Right lobe of liver (tissue), 6 donors: ENCODE measurements around the gene NEGR1. TPM values are rescaled to one million over a fixed set of nuclear protein-coding genes. Genes with fewer than 3 reads are reported as not detected.

Experiments
- ATAC-seq, 4 donors: fragments of 200-7000 bp; cut with Tn5 transposase; one replicate each; pipeline ENCODE4 v1.9.1; 2020; ENCODE audit warnings: mild to moderate bottlenecking in 4 of 4, moderate library complexity in 4 of 4
- DNase-seq, 3 donors: peaks; one replicate each; pipeline ENCODE4 v3.0.0-alpha.2; 2020
- H3K27ac ChIP-seq, 3 donors: fragments of 200-600 bp; one replicate each; pipeline ENCODE4 v1.8.0; 2022
- H3K27me3 ChIP-seq, 2 donors: fragments of 200-600 bp; one replicate each; pipeline ENCODE4 v1.8.0; 2022
- H3K36me3 ChIP-seq, 4 donors: fragments of 200-600 bp; sonication (generic) in 1 of 4; one replicate each; pipeline versions ENCODE4 v1.5.1 to v1.8.0; 2017 to 2022; ENCODE audit warnings: control low read depth in 1 of 4
- H3K4me1 ChIP-seq, 4 donors: fragments of 200-600 bp; sonication (generic) in 1 of 4; one replicate each; pipeline versions ENCODE4 v1.5.1 to v1.8.0; 2017 to 2022; ENCODE audit warnings: control low read depth in 1 of 4
- H3K4me3 ChIP-seq, 3 donors: fragments of 200-600 bp; one replicate each; pipeline ENCODE4 v1.8.0; 2022
- H3K9me3 ChIP-seq, 4 donors: fragments of 200-600 bp; sonication (generic) in 1 of 4; one replicate each; pipeline versions ENCODE4 v1.5.1 to v1.8.0; 2017 to 2022; ENCODE audit warnings: control low read depth in 1 of 4
- POLR2A ChIP-seq: fragments of 450-650 bp; IDR thresholded peaks from one replicate; pipeline ENCODE4 v1.6.1; 2017; ENCODE audit warnings: antibody characterized with exemption, mild to moderate bottlenecking
- WGBS: methylation state at CpG from one replicate; pipeline ENCODE4 v1.1.6; 2018; ENCODE audit warnings: low coverage, low lambda C conversion rate; ENCODE audit not compliant: insufficient coverage; ENCODE audit errors: missing lambda C conversion rate; 5-methylcytosine and 5-hydroxymethylcytosine counted together
- intact Hi-C, 2 donors: fragments of 100-400 bp; cut with DNase I; formaldehyde crosslinking; loops; one replicate each; pipeline versions ENCODE4 v1.11.2 to v1.14.1; 2022
- total RNA-seq, 6 experiments: library from RNA; depleted of rRNA in 2 of 6; stranded (reverse); fragments of >200 nt in 2 of 6; fragmentation: NEBNext Ultra II Directional in 3 of 6; extraction: Animal tissue kit (Norgen Biotek cat#: 25700) in 3 of 6; gene quantifications; one replicate each; pipeline versions ENCODE4 v1.1.0 to v1.2.4, GENCODE V29; 2016 to 2023
- TF ChIP-seq, protein P1 (sequence below), 4 donors: fragments of 200-600 bp in 3 of 4; fragments of 450-650 bp in 1 of 4; IDR thresholded peaks; one replicate each; pipeline versions ENCODE4 v1.5.1 to v1.8.0; 2016 to 2022; ENCODE audit warnings: antibody characterized with exemption in 4 of 4, mild to moderate bottlenecking in 2 of 4
- donor health status: DM: no; HTN: yes; CAD: no.
- donor health status: DM: no; HTN: no; CAD: no.
- donor health status: DM: no; HTN: no; CAD: no.
- donor health status: DM: no; HTN: yes; CAD: no.
- donor health status: DM: no; HTN: yes; CAD: no.

NEGR1 gene
- total RNA-seq, 6 experiments from 2014 or later = 0.02 to 0.31 (median 0.14) TPM

DNA sequence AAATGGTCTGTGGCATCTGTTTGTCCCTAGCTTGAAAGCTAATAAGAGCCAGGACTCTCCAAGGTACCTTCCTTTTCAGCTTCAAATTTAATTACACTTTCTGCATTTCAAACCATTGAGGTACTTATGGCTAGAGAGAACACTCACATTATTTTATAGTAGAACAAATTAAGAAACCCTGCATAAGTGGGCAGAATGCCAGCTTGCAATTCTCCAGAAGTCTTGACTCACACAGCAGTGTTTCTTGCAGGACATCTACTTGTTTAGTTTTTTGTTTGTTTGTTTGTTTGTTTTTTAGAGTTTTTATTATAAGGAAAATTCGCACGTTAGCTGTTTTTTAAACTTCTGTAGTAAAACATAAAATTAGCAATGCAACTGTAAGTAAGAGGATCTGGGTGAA, 397.2 kb downstream of the NEGR1 start:
- intact Hi-C loops = no loop called here
- Histone ChIP-seq H3K36me3 (no peaks in the 10 kb centered on the region), H3K4me1 (no peaks in the 10 kb centered on the region), H3K27ac (no peak overlapping the region), H3K9me3 (no peaks in the 10 kb centered on the region), H3K27me3 (no peaks in the 10 kb centered on the region), H3K4me3 (no peak overlapping the region)
- WGBS = 47% methylated on average over 2 of the region's 2 CpGs
- DNase-seq (no peak), ATAC-seq (no peak)
- no peak for TF ChIP-seq POLR2A
- TF ChIP-seq, protein P1, sequence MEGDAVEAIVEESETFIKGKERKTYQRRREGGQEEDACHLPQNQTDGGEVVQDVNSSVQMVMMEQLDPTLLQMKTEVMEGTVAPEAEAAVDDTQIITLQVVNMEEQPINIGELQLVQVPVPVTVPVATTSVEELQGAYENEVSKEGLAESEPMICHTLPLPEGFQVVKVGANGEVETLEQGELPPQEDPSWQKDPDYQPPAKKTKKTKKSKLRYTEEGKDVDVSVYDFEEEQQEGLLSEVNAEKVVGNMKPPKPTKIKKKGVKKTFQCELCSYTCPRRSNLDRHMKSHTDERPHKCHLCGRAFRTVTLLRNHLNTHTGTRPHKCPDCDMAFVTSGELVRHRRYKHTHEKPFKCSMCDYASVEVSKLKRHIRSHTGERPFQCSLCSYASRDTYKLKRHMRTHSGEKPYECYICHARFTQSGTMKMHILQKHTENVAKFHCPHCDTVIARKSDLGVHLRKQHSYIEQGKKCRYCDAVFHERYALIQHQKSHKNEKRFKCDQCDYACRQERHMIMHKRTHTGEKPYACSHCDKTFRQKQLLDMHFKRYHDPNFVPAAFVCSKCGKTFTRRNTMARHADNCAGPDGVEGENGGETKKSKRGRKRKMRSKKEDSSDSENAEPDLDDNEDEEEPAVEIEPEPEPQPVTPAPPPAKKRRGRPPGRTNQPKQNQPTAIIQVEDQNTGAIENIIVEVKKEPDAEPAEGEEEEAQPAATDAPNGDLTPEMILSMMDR (IDR thresholded peaks at IDR 0.05) = no peak

DNA sequence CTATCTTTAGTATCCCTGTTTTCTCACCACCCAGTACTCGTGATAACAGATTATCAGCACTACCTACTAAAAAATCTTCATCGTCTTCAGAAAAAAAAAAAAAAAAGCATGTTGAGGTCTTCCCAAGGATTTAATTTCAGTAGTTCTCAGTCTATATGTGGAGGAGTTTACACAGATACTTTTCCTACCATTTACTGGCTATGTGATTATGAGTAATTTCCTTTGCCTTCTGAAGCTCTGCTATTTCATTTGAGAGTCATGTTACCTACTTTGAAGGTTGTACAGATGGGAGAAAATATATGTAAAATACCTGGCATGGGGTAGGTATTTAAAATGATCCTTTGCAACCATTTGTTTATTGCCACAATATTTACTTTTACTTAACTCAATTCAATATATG, 399.7 kb downstream of the NEGR1 start:
- Histone ChIP-seq H3K27me3 (no peaks in the 10 kb centered on the region), H3K4me3 (no peak overlapping the region), H3K4me1 (no peaks in the 10 kb centered on the region), H3K36me3 (no peaks in the 10 kb centered on the region), H3K27ac (no peak overlapping the region), H3K9me3 (no peaks in the 10 kb centered on the region)
- no peak for DNase-seq
- 29% methylated on average over 2 of the region's 2 CpGs for WGBS
- no peak for ATAC-seq
- intact Hi-C loops = no loop called here
- TF ChIP-seq, protein P1 (IDR thresholded peaks at IDR 0.05) = no peak
- no peak for TF ChIP-seq POLR2A

DNA sequence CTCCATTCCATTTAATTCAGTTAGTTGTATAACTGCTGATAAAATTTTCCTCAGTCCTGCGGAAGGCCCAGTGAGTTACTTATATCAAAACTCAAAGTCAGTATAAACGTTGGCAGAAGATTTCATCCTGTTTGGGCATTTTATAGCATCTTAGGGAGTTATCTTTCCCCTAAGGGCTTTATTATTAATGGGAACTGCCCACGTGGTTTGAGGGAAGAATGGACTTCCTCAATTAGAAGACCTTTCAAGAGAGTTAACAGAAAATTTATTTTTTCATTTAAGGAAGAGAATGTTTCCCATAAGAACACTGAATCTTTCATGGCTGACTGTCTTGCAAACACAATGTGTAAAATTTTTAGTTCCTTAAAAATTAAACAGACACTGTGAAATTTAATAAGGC, 400.1 kb downstream of the NEGR1 start:
- H3K9me3 ChIP-seq = no peaks in the 10 kb centered on the region
- H3K27ac ChIP-seq = no peak overlapping the region
- no peaks in the 10 kb centered on the region for H3K27me3 ChIP-seq
- intact Hi-C loops = no loop called here
- DNase-seq (no peak), ATAC-seq (no peak)
- TF ChIP-seq POLR2A = no peak
- TF ChIP-seq, protein P1 (IDR thresholded peaks at IDR 0.05) = no peak
- 44% methylated on average over 3 of the region's 3 CpGs for WGBS
- no peak overlapping the region for H3K4me3 ChIP-seq
- H3K36me3 ChIP-seq = no peaks in the 10 kb centered on the region
- no peaks in the 10 kb centered on the region for H3K4me1 ChIP-seq

DNA sequence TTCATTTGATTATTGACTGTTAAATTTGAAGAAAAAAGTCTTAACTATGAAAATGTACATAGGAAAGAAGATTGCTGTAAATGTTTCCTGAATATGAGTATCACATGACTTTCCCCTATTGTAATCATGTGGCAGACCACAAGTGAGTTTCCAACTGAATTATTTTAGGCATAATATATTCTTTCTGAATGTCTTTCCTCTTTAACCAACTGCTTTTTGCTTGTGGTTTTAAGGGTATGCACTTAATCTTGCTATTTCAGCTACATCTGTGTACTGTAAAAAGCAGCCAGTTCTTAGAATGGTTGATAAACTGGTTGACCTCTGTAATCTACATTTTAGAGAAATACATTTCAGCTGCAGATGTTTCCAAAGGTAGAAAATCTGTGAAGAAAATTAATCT, 400.7 kb downstream of the NEGR1 start:
- DNase-seq = no peak
- H3K4me3 ChIP-seq = no peak overlapping the region
- no peaks in the 10 kb centered on the region for H3K4me1 ChIP-seq
- no peaks in the 10 kb centered on the region for H3K36me3 ChIP-seq
- H3K9me3 ChIP-seq = no peaks in the 10 kb centered on the region
- H3K27me3 ChIP-seq = no peaks in the 10 kb centered on the region
- intact Hi-C loops = no loop called here
- TF ChIP-seq, protein P1 (IDR thresholded peaks at IDR 0.05) = no peak
- ATAC-seq = no peak
- H3K27ac ChIP-seq = no peak overlapping the region

DNA sequence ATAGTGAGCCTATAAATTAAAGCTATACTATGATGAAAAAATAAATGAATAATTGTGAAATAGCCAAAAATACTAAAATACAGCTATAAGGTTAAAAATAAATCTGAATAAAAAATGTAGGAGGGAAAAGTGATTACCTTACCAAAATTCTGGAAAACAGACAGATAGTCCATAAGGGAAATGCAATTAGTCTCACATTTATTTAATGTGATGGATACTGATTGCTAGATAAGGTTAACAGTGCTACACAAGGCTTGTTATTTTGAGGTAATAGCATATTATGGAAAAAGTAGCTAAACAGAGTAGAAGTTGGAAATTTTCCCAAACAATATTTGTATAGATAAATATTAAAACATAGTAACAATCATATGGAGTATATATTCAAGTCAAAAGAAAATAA, 413.0 kb downstream of the NEGR1 start:
- H3K4me3 ChIP-seq = no peak overlapping the region
- TF ChIP-seq, protein P1 (IDR thresholded peaks at IDR 0.05) = no peak
- TF ChIP-seq POLR2A = no peak
- no peaks in the 10 kb centered on the region for H3K27me3 ChIP-seq
- no peaks in the 10 kb centered on the region for H3K9me3 ChIP-seq
- ATAC-seq (no peak), DNase-seq (no peak)
- no peak overlapping the region for H3K27ac ChIP-seq
- H3K4me1 ChIP-seq = no peaks in the 10 kb centered on the region
- intact Hi-C loops = no loop called here
- H3K36me3 ChIP-seq = no peaks in the 10 kb centered on the region
